Parathyroid adenoma (tissue), 2 donors: ENCODE data around the gene LCK.

Experiments used
- H2AFZ ChIP-seq: fragments of 300-600 bp; sonication (generic); one replicate; pipeline ENCODE4 v1.7.0; 2017; ENCODE audit warnings: antibody characterized with exemption, mild to moderate bottlenecking
- H3K27ac ChIP-seq: fragments of 300-600 bp; sonication (generic); one replicate; pipeline ENCODE4 v1.7.0; 2017
- H3K27me3 ChIP-seq: fragments of 300-600 bp; sonication (generic); one replicate; pipeline ENCODE4 v1.7.0; 2017; ENCODE audit warnings: low read length; ENCODE audit not compliant: control insufficient read depth, insufficient read depth
- H3K36me3 ChIP-seq: fragments of 300-600 bp; sonication (generic); one replicate; pipeline ENCODE4 v1.7.0; 2017; ENCODE audit warnings: low read length; ENCODE audit not compliant: control insufficient read depth, insufficient read depth
- H3K4me1 ChIP-seq: fragments of 300-600 bp; sonication (generic); one replicate; pipeline ENCODE4 v1.7.0; 2017; ENCODE audit warnings: control low read depth
- H3K4me2 ChIP-seq: fragments of 300-600 bp; sonication (generic); one replicate; pipeline ENCODE4 v1.7.0; 2017; ENCODE audit warnings: low read length
- H3K4me3 ChIP-seq: fragments of 300-600 bp; sonication (generic); one replicate; pipeline ENCODE4 v1.7.0; 2017; ENCODE audit warnings: low read depth, low read length
- H3K79me2 ChIP-seq: fragments of 300-600 bp; sonication (generic); one replicate; pipeline ENCODE4 v1.7.0; 2017; ENCODE audit warnings: control low read depth
- H3K9ac ChIP-seq: fragments of 300-600 bp; sonication (generic); one replicate; pipeline ENCODE4 v1.7.0; 2017; ENCODE audit warnings: mild to moderate bottlenecking
- H3K9me3 ChIP-seq: fragments of 300-600 bp; sonication (generic); one replicate; pipeline ENCODE4 v1.7.0; 2017; ENCODE audit warnings: low read length; ENCODE audit not compliant: control insufficient read depth
- CTCF ChIP-seq: fragments of 300-600 bp; sonication (generic); IDR thresholded peaks from one replicate; pipeline ENCODE4 v1.7.0; 2017; ENCODE audit warnings: antibody characterized with exemption, mild to moderate bottlenecking
- donor health status: primary hyperparathyroidism.

Gene LCK

GRCh38 chr1:32266921-32267591 lies 16.0 kb downstream of the LCK start:
- Histone ChIP-seq H3K9ac (no peak overlapping the region), H3K79me2 (no peaks in the 10 kb centered on the region), H3K27me3 (no peaks in the 10 kb centered on the region), H3K9me3 (no peaks in the 10 kb centered on the region), H3K4me3 (no peak overlapping the region), H3K4me2 (no peak overlapping the region), H3K36me3 (no peaks in the 10 kb centered on the region), H3K4me1 (no peaks in the 10 kb centered on the region), H3K27ac (no peak overlapping the region), H2AFZ (no peak overlapping the region)
- TF ChIP-seq CTCF: no peak

- Histone ChIP-seq H3K79me2 (no peaks in the 10 kb centered on the region), H2AFZ (no peak overlapping the region), H3K4me3 (no peak overlapping the region), H3K27ac (no peak overlapping the region), H3K4me2 (no peak overlapping the region), H3K9ac (no peak overlapping the region), H3K4me1 (no peaks in the 10 kb centered on the region), H3K9me3 (no peaks in the 10 kb centered on the region), H3K36me3 (no peaks in the 10 kb centered on the region), H3K27me3 (no peaks in the 10 kb centered on the region)
- TF ChIP-seq CTCF: no peak
Observed at GRCh38 chr1:32269744-32270143, 18.7 kb downstream of the LCK start.

GRCh38 chr1:32272557-32273390 lies 21.7 kb downstream of the LCK start:
- H3K79me2 ChIP-seq: no peaks in the 10 kb centered on the region
- no peak overlapping the region for H3K27ac ChIP-seq
- no peak overlapping the region for H3K9ac ChIP-seq
- no peaks in the 10 kb centered on the region for H3K9me3 ChIP-seq
- H3K27me3 ChIP-seq: no peaks in the 10 kb centered on the region
- no peak overlapping the region for H2AFZ ChIP-seq
- no peaks in the 10 kb centered on the region for H3K36me3 ChIP-seq
- H3K4me2 ChIP-seq: no peak overlapping the region
- no peaks in the 10 kb centered on the region for H3K4me1 ChIP-seq
- TF ChIP-seq CTCF: no peak
- no peak overlapping the region for H3K4me3 ChIP-seq

- Histone ChIP-seq H3K4me3 (no peak overlapping the region), H3K9ac (no peak overlapping the region), H3K4me1 (no peaks in the 10 kb centered on the region), H3K79me2 (no peaks in the 10 kb centered on the region), H3K36me3 (no peaks in the 10 kb centered on the region), H3K9me3 (no peaks in the 10 kb centered on the region), H3K27me3 (no peaks in the 10 kb centered on the region), H3K4me2 (peak overlapping the region; percentile 66), H3K27ac (no peak overlapping the region), H2AFZ (peak overlapping the region; percentile 20)
- no peak for TF ChIP-seq CTCF
Observed at GRCh38 chr1:32273391-32274208, 22.5 kb downstream of the LCK start.
